ENCODE results near the gene FOXB1.
A peak's percentile ranks its signal among the peaks of the same experiment; 100 is the strongest.

Gene FOXB1

DNA sequence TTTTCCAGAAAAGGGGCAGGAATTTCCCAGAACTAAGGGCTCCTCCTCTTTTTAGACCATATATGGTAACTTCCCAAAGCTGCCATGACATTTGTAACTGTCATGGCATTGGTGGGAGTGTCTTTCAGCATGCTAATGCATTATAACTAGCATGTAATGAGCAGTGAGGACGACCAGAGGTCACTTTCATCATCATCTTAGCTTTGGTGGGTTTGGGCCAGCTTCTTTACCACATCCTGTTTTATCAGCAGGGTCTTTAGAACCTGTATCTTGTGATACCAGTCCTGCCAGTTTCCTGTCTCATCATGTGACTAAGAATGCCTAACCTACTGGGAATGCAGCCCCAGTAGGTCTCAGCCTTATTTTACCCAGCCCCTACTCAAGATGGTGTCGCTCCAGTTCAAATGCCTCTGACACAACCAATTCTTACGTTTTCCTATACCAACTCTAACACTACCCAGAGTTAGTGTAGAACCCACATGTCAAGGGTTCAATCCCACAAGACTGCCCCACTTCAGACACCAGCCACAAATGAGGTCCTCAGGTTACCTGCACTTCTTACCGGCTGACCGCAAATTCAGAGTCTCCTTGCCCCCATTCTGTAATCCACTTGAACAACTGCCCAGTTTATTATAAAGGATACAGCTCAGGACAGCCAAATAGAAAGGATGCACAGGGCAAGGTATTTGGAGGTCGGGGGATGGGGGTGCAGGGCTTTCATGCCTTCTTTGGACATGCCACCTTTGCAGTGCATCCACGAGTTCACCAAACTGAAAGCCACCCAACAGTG lies 17.7 kb downstream of the FOXB1 start:
- DNase-seq: no peak

DNA sequence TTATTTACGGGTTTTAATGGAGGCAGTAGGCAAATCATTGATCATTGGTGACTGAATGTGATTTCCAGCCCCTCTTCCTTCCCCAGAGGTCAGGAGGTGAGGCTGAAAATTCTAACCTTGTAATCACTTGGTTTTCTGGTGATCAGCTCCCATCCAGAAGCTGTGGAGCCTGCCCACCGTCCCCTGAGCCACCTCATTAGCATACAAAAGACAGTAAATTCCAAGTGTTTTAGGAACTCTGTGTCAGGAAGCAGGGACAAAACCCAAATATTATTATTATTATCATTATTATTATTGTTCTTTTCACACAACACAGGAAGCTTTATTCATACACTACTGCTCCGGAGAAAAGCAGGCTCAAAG lies 18.2 kb downstream of the FOXB1 start:
- no peak for DNase-seq

DNA sequence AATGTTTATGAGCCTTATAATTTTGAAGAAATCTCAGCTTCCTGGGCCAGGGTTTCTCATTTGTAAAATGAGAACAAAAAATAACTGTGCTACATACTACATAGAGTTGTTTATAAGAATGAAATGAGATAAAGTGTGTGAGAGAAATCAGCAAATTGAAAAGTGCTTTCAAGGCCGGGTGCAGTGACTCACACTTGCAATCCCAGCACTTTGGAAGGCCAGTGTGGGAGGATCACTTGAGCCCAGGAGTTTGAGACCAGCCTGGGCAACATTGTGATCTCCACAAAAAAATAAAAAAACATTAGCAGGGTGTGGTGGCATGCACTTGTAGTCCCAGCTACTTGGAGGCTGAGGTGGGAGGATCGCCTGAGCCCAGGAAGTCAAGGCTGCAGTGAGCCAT lies 22.4 kb downstream of the FOXB1 start:
- DNase-seq: no peak

- DNase-seq: no peak
Observed at GRCh38 chr15:60035344-60035743, 31.2 kb downstream of the FOXB1 start.

- DNase-seq: no peak
Observed at GRCh38 chr15:60039316-60039715, 35.2 kb downstream of the FOXB1 start.

DNA sequence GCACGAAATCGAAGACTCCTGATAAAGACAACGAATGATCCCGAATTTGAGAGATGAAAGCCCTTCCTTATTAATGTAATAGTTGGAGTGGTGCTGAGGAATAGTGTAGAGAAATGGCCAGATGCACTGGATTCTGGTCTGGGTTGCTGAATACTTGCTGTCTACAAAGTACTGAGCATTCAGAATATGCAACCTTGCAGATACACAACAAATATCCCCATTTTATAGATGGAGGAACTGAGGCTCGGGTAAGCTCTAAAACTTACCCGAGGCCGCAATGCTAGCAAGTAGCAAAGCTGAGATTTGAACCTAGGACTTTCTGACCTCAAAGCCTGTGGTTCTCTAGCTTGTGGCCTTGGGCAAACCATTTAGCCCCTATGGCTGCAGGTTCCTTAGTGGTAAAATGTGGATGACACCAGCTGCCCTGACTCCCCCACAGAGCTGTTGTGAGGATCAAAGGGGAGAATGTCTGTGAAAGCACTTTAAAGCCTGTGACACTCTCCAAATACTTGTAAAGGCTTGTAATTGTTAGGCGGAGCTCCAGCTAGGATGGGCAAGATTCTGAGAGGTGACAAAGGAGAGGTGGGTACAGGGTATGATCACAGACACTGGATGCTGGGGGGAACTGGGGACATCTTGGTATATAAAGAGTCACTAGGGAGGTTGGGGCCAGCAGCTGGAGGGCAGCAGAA lies 39.8 kb downstream of the FOXB1 start:
- no peak for DNase-seq

- DNase-seq: peak; percentile 20
Observed at GRCh38 chr15:60044636-60045270, 40.6 kb downstream of the FOXB1 start.

DNA sequence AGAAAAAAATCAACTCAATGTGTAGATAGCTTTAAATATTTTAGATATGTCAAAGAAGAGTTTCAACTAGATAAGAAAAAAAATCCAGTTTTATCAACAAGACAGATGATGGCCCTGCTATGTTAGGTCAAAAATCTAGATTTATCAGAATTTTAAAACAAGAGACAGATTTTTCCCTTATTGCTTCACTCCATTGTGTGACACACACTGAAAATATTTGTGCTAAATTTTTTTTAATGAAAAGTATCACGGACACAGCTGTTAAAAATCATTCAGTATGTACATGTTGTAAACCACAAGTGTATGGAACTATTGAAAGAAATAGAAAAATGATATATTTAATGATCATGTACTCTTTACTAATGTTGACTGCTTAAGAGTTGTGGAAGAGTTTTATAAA lies 43.6 kb downstream of the FOXB1 start:
- no peak for DNase-seq

GRCh38 chr15:60049948-60050347 lies 45.8 kb downstream of the FOXB1 start:
- DNase-seq: no peak

GRCh38 chr15:60052796-60053195 lies 48.7 kb downstream of the FOXB1 start:
- DNase-seq: no peak

GRCh38 chr15:60054472-60054871 lies 50.4 kb downstream of the FOXB1 start:
- no peak for DNase-seq

Data from stimulated activated CD4-positive, alpha-beta T cell treated with anti-CD3 and anti-CD28 coated beads, Interleukin-15, amount 100 ng/mL, for 24 hours (primary cell).